ENCODE results near the gene PTPN23. TPM values are rescaled to one million over a fixed set of nuclear protein-coding genes. Genes with fewer than 3 reads are reported as not detected.

PTPN23 gene
- total RNA-seq, 6 experiments from 2014 or later: 14.9 to 25.8 (median 16.9) TPM

- ATAC-seq: peak in 1 of 4 donors; percentile 2
- no peaks in the 10 kb centered on the region for H3K4me1 ChIP-seq
- H3K36me3 ChIP-seq: peaks cover 0 to 69% (median 18%) of the 10 kb centered on the region in 4 donors
- TF ChIP-seq, protein P1, sequence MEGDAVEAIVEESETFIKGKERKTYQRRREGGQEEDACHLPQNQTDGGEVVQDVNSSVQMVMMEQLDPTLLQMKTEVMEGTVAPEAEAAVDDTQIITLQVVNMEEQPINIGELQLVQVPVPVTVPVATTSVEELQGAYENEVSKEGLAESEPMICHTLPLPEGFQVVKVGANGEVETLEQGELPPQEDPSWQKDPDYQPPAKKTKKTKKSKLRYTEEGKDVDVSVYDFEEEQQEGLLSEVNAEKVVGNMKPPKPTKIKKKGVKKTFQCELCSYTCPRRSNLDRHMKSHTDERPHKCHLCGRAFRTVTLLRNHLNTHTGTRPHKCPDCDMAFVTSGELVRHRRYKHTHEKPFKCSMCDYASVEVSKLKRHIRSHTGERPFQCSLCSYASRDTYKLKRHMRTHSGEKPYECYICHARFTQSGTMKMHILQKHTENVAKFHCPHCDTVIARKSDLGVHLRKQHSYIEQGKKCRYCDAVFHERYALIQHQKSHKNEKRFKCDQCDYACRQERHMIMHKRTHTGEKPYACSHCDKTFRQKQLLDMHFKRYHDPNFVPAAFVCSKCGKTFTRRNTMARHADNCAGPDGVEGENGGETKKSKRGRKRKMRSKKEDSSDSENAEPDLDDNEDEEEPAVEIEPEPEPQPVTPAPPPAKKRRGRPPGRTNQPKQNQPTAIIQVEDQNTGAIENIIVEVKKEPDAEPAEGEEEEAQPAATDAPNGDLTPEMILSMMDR (IDR thresholded peaks at IDR 0.05): no peak
- no peak for TF ChIP-seq POLR2A (IDR thresholded peaks at IDR 0.05)
- intact Hi-C loops (cut with DNase I): no loop called here
- 100% methylated on average over 1 of the region's 15 CpGs for WGBS (ENCODE audit: insufficient coverage, low coverage, low lambda C conversion rate, missing lambda C conversion rate)
- DNase-seq: no peak
- no peaks in the 10 kb centered on the region for H3K9me3 ChIP-seq
- H3K4me3 ChIP-seq: no peak overlapping the region
- no peaks in the 10 kb centered on the region for H3K27me3 ChIP-seq
- no peak overlapping the region for H3K27ac ChIP-seq
Measured at GRCh38 chr3:47408839-47409229, 28.0 kb downstream of the PTPN23 start.

GRCh38 chr3:47409284-47409683, 28.5 kb downstream of the PTPN23 start:
- no CpG with 5 or more reads among the region's 15 CpGs for WGBS (ENCODE audit: insufficient coverage, low coverage, low lambda C conversion rate, missing lambda C conversion rate)
- Histone ChIP-seq H3K27ac (no peak overlapping the region), H3K36me3 (peaks cover 0 to 73% (median 20%) of the 10 kb centered on the region in 4 donors), H3K4me1 (peaks cover 0 to 1% (median 0%) of the 10 kb centered on the region in 4 donors), H3K27me3 (no peaks in the 10 kb centered on the region), H3K4me3 (no peak overlapping the region), H3K9me3 (no peaks in the 10 kb centered on the region)
- TF ChIP-seq, protein P1 (IDR thresholded peaks at IDR 0.05): no peak
- no peak for TF ChIP-seq POLR2A (IDR thresholded peaks at IDR 0.05)
- DNase-seq (peak in 1 of 3 donors; percentile 24), ATAC-seq (no peak)
- intact Hi-C loops (cut with DNase I): no loop called here

- peaks cover 0 to 79% (median 22%) of the 10 kb centered on the region in 4 donors for H3K36me3 ChIP-seq
Measured at GRCh38 chr3:47409688-47410416, 29.0 kb downstream of the PTPN23 start.

GRCh38 chr3:47410417-47410720, 29.5 kb downstream of the PTPN23 start:
- H3K4me3 ChIP-seq: no peak overlapping the region
- no peaks in the 10 kb centered on the region for H3K9me3 ChIP-seq
- intact Hi-C loops (cut with DNase I): no loop called here
- 67% methylated on average over 6 of the region's 10 CpGs for WGBS (ENCODE audit: insufficient coverage, low coverage, low lambda C conversion rate, missing lambda C conversion rate)
- TF ChIP-seq, protein P1 (IDR thresholded peaks at IDR 0.05): no peak
- TF ChIP-seq POLR2A (IDR thresholded peaks at IDR 0.05): no peak
- peaks cover 0 to 8% (median 0%) of the 10 kb centered on the region in 4 donors for H3K4me1 ChIP-seq
- ATAC-seq (no peak), DNase-seq (peak in 1 of 3 donors; percentile 23)
- H3K27me3 ChIP-seq: no peaks in the 10 kb centered on the region
- H3K36me3 ChIP-seq: peaks cover 0 to 84% (median 22%) of the 10 kb centered on the region in 4 donors
- H3K27ac ChIP-seq: no peak overlapping the region

More at GRCh38 chr3:47409688-47410416, 29.0 kb downstream of the PTPN23 start:
- no CpG with 5 or more reads among the region's 26 CpGs for WGBS (ENCODE audit: insufficient coverage, low coverage, low lambda C conversion rate, missing lambda C conversion rate)
- intact Hi-C loops (cut with DNase I): no loop called here
- peak in 1 of 3 donors; percentile 21 for DNase-seq
- H3K9me3 ChIP-seq: no peaks in the 10 kb centered on the region
- H3K27ac ChIP-seq: no peak overlapping the region
- no peak overlapping the region for H3K4me3 ChIP-seq
- no peaks in the 10 kb centered on the region for H3K27me3 ChIP-seq
- peak in 1 of 4 donors; percentile 3 for ATAC-seq
- H3K4me1 ChIP-seq: peaks cover 0 to 7% (median 0%) of the 10 kb centered on the region in 4 donors
- TF ChIP-seq, protein P1 (IDR thresholded peaks at IDR 0.05): no peak
- TF ChIP-seq POLR2A (IDR thresholded peaks at IDR 0.05): no peak

Data from right lobe of liver (tissue), 6 donors.